HepG2 (cell line): ENCODE data around the gene ZNF513. TPM values are rescaled to one million over a fixed set of nuclear protein-coding genes. Genes with fewer than 3 reads are reported as not detected.

Experiments used
- ADNP ChIP-seq: sonication (generic); formaldehyde crosslinking; IDR thresholded peaks from 2 replicates; pipeline ENCODE4 v1.4.0; 2020; ENCODE audit warnings: missing genetic modification reagents
- ATM ChIP-seq: fragments of 450-650 bp; IDR thresholded peaks from 2 replicates; pipeline ENCODE4 v1.7.1; 2017; ENCODE audit warnings: mild to moderate bottlenecking, borderline replicate concordance
- BCL6 ChIP-seq: IDR thresholded peaks from 2 replicates; pipeline ENCODE4 v1.6.1; 2016; ENCODE audit warnings: missing genetic modification reagents, missing compliant biosample characterization
- EED ChIP-seq: sonication (generic); formaldehyde crosslinking; IDR thresholded peaks from 2 replicates; pipeline ENCODE4 v1.5.0; 2020; ENCODE audit warnings: mild to moderate bottlenecking, missing genetic modification reagents
- FOSL1 ChIP-seq: sonication (generic); formaldehyde crosslinking; IDR thresholded peaks from 2 replicates; pipeline ENCODE4 v1.9.0; 2021; ENCODE audit warnings: missing genetic modification reagents, borderline replicate concordance
- HNRNPH1 ChIP-seq: fragments of 200-400 bp; formaldehyde crosslinking; optimal IDR thresholded peaks from 2 replicates; pipeline ENCODE3; 2017; ENCODE audit warnings: mild to moderate bottlenecking, low read depth, low read length
- JUND ChIP-seq: sonication (generic); formaldehyde crosslinking; IDR thresholded peaks from 2 replicates; pipeline ENCODE4 v1.8.0; 2022; ENCODE audit warnings: mild to moderate bottlenecking, missing genetic modification reagents
- NKX3-1 ChIP-seq: sonication (generic); formaldehyde crosslinking; IDR thresholded peaks from 2 replicates; pipeline ENCODE4 v1.5.0; 2020; ENCODE audit warnings: missing genetic modification reagents
- SOX6 ChIP-seq, 2 experiments: fragments of 450-650 bp in 1 of 2; sonication (generic) in 1 of 2; formaldehyde crosslinking in 1 of 2; IDR thresholded peaks; 2 replicates each; pipeline versions ENCODE4 v1.4.0 to v1.6.1; 2017 to 2020; ENCODE audit warnings: antibody characterized with exemption in 1 of 2, mild to moderate bottlenecking in 1 of 2, missing genetic modification reagents in 1 of 2
- SRSF1 ChIP-seq: fragments of 200-400 bp; formaldehyde crosslinking; optimal IDR thresholded peaks from 2 replicates; pipeline ENCODE3; 2017; ENCODE audit warnings: mild to moderate bottlenecking, low read depth, low read length, moderate library complexity
- TAF1 ChIP-seq: sonication (generic); formaldehyde crosslinking; IDR thresholded peaks from 2 replicates; pipeline ENCODE4 v1.4.0; 2020; ENCODE audit warnings: missing genetic modification reagents
- TSC22D2 ChIP-seq: sonication (generic); formaldehyde crosslinking; IDR thresholded peaks from 2 replicates; pipeline ENCODE4 v1.5.1; 2020; ENCODE audit warnings: missing genetic modification reagents, mild to moderate bottlenecking, borderline replicate concordance
- ZBTB1 ChIP-seq: sonication (generic); formaldehyde crosslinking; IDR thresholded peaks from 2 replicates; pipeline ENCODE4 v1.4.0; 2020; ENCODE audit warnings: missing genetic modification reagents, borderline replicate concordance
- ZKSCAN5 ChIP-seq: sonication (generic); formaldehyde crosslinking; IDR thresholded peaks from 2 replicates; pipeline ENCODE4 v1.5.1; 2020; ENCODE audit warnings: mild to moderate bottlenecking, missing genetic modification reagents
- ZNF207 ChIP-seq: fragments of 450-650 bp; IDR thresholded peaks from 2 replicates; pipeline ENCODE4 v1.6.1; 2016; ENCODE audit warnings: antibody characterized with exemption, borderline replicate concordance
- ZNF44 ChIP-seq: sonication (generic); formaldehyde crosslinking; IDR thresholded peaks from 2 replicates; pipeline ENCODE4 v1.5.1; 2020; ENCODE audit warnings: mild to moderate bottlenecking, missing genetic modification reagents
- ZNF501 ChIP-seq: sonication (generic); formaldehyde crosslinking; IDR thresholded peaks from 2 replicates; pipeline ENCODE4 v1.5.1; 2020; ENCODE audit warnings: mild to moderate bottlenecking, moderate library complexity, missing genetic modification reagents
- ZNF513 ChIP-seq: sonication (generic); formaldehyde crosslinking; conservative IDR thresholded peaks from 2 replicates; pipeline ENCODE4 v1.5.0; 2020; ENCODE audit warnings: missing genetic modification reagents
- ZNF776 ChIP-seq: sonication (generic); formaldehyde crosslinking; IDR thresholded peaks from 2 replicates; pipeline ENCODE4 v1.4.0; 2020; ENCODE audit warnings: mild to moderate bottlenecking, missing genetic modification reagents
- polyA plus RNA-seq, 8 experiments: library from polyadenylated mRNA; depleted of rRNA in 3 of 8; stranded (reverse) in 7 of 8; unstranded in 1 of 8; fragments of >200 nt; fragmentation: Illumina TruSeq in 4 of 8; extraction: Trizol in 4 of 8; gene quantifications; 2 replicates each; pipeline versions ENCODE4 v1.2.1 to v1.2.3, GENCODE V29; 2011 to 2016; ENCODE audit warnings: low read depth in 4 of 8, missing spikeins in 1 of 8, mixed read lengths in 1 of 8; ENCODE audit not compliant: insufficient read depth in 1 of 8
- total RNA-seq, 5 experiments: library from RNA; depleted of rRNA; stranded (reverse); fragments of >200 nt; fragmentation: Illumina TruSeq; extraction: Trizol; gene quantifications; 2 replicates each; pipeline ENCODE4 v1.2.3, GENCODE V29; 2016; ENCODE audit warnings: low read depth in 1 of 5
- TF ChIP-seq, protein P1 (sequence below): sonication (generic); formaldehyde crosslinking; conservative IDR thresholded peaks from 2 replicates; pipeline ENCODE4 v1.8.0; 2022; ENCODE audit warnings: mild to moderate bottlenecking, moderate library complexity, missing genetic modification reagents
- TF ChIP-seq, protein P2 (sequence below): sonication (generic); formaldehyde crosslinking; IDR thresholded peaks from 2 replicates; pipeline ENCODE4 v1.4.0; 2020; ENCODE audit warnings: mild to moderate bottlenecking, missing genetic modification reagents
- TF ChIP-seq, protein P3 (sequence below): sonication (generic); formaldehyde crosslinking; IDR thresholded peaks from 2 replicates; pipeline ENCODE4 v1.8.1; 2022; ENCODE audit warnings: low read depth, mild to moderate bottlenecking, missing genetic modification reagents

ZNF513 gene
- total and polyA plus RNA-seq, 2 of the 13 experiments (the other 11 are each of a cell fraction or from before 2014, with no cell fraction given): 4.9 to 6.3 TPM

DNA sequence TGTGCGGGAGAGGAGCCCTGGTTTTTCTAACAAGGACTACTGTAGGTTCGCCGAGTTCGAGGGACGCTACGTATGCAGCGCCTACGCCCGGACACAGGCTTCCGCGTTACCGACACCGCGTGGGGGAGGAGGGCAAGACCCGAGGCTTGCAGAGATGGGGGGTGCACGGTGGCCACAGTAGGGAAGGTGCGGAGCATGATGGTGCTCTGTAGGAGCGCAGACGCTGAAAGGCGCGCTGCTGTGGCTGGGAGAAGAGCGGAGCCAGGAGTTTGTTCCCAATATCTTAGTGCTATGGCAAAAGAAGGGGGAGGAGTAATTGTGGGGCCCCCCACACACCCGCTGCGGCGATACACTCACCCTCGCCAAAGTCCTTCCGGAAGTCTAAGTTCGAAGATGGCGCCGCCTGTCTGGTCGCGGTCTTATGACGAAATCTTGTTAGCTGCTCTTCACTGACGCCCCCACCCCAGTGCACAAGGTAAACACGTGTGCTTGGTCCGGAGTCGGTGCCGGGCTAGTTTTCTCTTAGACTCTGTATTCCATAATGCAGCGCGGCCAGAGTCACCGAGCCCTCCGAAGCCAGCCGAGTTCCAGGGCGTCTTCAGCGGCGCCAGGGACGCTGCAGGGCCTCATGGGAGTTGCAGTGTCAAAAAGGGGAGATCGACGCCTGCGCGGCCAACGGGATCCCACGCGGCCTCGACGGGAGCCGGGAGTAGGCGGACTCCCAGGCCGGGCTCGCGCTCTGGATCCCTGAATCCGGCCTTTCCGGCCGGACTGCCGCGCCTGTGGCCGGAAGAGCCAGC is 24.0 kb downstream of the ZNF513 start, which contains the start of gene GTF3C2 (continued):
- TF ChIP-seq, protein P1, sequence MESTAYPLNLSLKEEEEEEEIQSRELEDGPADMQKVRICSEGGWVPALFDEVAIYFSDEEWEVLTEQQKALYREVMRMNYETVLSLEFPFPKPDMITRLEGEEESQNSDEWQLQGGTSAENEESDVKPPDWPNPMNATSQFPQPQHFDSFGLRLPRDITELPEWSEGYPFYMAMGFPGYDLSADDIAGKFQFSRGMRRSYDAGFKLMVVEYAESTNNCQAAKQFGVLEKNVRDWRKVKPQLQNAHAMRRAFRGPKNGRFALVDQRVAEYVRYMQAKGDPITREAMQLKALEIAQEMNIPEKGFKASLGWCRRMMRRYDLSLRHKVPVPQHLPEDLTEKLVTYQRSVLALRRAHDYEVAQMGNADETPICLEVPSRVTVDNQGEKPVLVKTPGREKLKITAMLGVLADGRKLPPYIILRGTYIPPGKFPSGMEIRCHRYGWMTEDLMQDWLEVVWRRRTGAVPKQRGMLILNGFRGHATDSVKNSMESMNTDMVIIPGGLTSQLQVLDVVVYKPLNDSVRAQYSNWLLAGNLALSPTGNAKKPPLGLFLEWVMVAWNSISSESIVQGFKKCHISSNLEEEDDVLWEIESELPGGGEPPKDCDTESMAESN: peak; percentile 93
- TF ChIP-seq SRSF1: peak; percentile 85
- no peak; the same call in 1 of the 2 replicates for TF ChIP-seq TSC22D2 (CRISPR knock-in tag)
- no peak; the same call in 1 of the 2 replicates for TF ChIP-seq EED (CRISPR knock-in tag)
- TF ChIP-seq HNRNPH1: peak; percentile 58
- TF ChIP-seq ATM: no peak
- peak; percentile 29; the same call in 1 of the 2 replicates for TF ChIP-seq ZBTB1
- TF ChIP-seq ZNF44 (CRISPR knock-in tag): peak; percentile 16; the same call in 1 of the 2 replicates
- TF ChIP-seq ZNF501 (CRISPR knock-in tag): peak; percentile 99
- no peak for TF ChIP-seq ZNF513 (CRISPR knock-in tag)
- TF ChIP-seq TAF1 (CRISPR knock-in tag): peak; percentile 84
- TF ChIP-seq BCL6 (CRISPR knock-in tag): no peak; the same call in none of the 2 replicates
- TF ChIP-seq, protein P2, sequence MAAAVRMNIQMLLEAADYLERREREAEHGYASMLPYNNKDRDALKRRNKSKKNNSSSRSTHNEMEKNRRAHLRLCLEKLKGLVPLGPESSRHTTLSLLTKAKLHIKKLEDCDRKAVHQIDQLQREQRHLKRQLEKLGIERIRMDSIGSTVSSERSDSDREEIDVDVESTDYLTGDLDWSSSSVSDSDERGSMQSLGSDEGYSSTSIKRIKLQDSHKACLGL (CRISPR knock-in tag): peak; percentile 79
- TF ChIP-seq NKX3-1 (CRISPR knock-in tag): peak; percentile 89; the same call in 1 of the 2 replicates
- no peak for TF ChIP-seq ZNF207
- TF ChIP-seq FOSL1: 0 out of 2 replicates have a peak, but pooled peaks have one; percentile 8
- TF ChIP-seq JUND (CRISPR knock-in tag): 0 out of 2 replicates have a peak, but pooled peaks have one; percentile 6
- TF ChIP-seq, protein P3, sequence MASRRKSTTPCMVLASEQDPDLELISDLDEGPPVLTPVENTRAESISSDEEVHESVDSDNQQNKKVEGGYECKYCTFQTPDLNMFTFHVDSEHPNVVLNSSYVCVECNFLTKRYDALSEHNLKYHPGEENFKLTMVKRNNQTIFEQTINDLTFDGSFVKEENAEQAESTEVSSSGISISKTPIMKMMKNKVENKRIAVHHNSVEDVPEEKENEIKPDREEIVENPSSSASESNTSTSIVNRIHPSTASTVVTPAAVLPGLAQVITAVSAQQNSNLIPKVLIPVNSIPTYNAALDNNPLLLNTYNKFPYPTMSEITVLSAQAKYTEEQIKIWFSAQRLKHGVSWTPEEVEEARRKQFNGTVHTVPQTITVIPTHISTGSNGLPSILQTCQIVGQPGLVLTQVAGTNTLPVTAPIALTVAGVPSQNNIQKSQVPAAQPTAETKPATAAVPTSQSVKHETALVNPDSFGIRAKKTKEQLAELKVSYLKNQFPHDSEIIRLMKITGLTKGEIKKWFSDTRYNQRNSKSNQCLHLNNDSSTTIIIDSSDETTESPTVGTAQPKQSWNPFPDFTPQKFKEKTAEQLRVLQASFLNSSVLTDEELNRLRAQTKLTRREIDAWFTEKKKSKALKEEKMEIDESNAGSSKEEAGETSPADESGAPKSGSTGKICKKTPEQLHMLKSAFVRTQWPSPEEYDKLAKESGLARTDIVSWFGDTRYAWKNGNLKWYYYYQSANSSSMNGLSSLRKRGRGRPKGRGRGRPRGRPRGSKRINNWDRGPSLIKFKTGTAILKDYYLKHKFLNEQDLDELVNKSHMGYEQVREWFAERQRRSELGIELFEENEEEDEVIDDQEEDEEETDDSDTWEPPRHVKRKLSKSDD: peak; percentile 79; the same call in 1 of the 2 replicates
- TF ChIP-seq ADNP: no peak
- TF ChIP-seq ZKSCAN5 (CRISPR knock-in tag): no peak
- no peak for TF ChIP-seq SOX6 (IDR thresholded peaks at IDR 0.05)
- peak; percentile 41; the same call in 1 of the 2 replicates for TF ChIP-seq SOX6 (CRISPR knock-in tag; IDR thresholded peaks at IDR 0.05)
- TF ChIP-seq ZNF776: peak; percentile 40
